Mesenchymal stem cell (in vitro differentiated cells and primary cell): Measurements from ENCODE around the gene JPT1.
A peak's percentile ranks its signal among the peaks of the same experiment; 100 is the strongest.

Experiments
- DNase-seq: peaks from one replicate; pipeline ENCODE4 v3.0.0-alpha.2; 2013
- H2AFZ ChIP-seq: one replicate; pipeline ENCODE4 v1.6.1; 2013; ENCODE audit warnings: low read depth, mild to moderate bottlenecking, control low read depth, inconsistent platforms, low read length, moderate library complexity
- H2AK5ac ChIP-seq: 2 replicates; pipeline ENCODE4 v1.6.1; 2013; ENCODE audit warnings: low read length, moderate library complexity, mild to moderate bottlenecking, inconsistent platforms; ENCODE audit not compliant: severe bottlenecking
- H2BK120ac ChIP-seq: one replicate; pipeline ENCODE4 v1.6.1; 2013; ENCODE audit warnings: low read depth, mild to moderate bottlenecking, inconsistent platforms, low read length, moderate library complexity
- H2BK12ac ChIP-seq, 2 experiments: one replicate each; pipeline ENCODE4 v1.6.1; 2013; ENCODE audit warnings: inconsistent platforms in 2 of 2, low read length in 2 of 2, mild to moderate bottlenecking in 2 of 2, moderate library complexity in 2 of 2, control low read depth in 1 of 2
- H2BK15ac ChIP-seq: one replicate; pipeline ENCODE4 v1.6.1; 2013; ENCODE audit warnings: mild to moderate bottlenecking, low read depth, inconsistent platforms; ENCODE audit not compliant: poor library complexity, severe bottlenecking
- H2BK5ac ChIP-seq: 2 replicates; pipeline ENCODE4 v1.6.1; 2013; ENCODE audit warnings: low read depth, mild to moderate bottlenecking, low read length, control low read depth, inconsistent platforms; ENCODE audit not compliant: poor library complexity, severe bottlenecking
- H3K14ac ChIP-seq, 2 experiments: one replicate each; pipeline ENCODE4 v1.6.1; 2013; ENCODE audit warnings: inconsistent platforms in 2 of 2, low read length in 2 of 2, control low read depth in 1 of 2, mild to moderate bottlenecking in 1 of 2, moderate library complexity in 1 of 2
- H3K18ac ChIP-seq, 2 experiments: one replicate each; pipeline ENCODE4 v1.6.1; 2013; ENCODE audit warnings: inconsistent platforms in 2 of 2, low read length in 2 of 2, control low read depth in 1 of 2, low read depth in 1 of 2, mild to moderate bottlenecking in 1 of 2
- H3K23ac ChIP-seq, 2 experiments: one replicate each; pipeline ENCODE4 v1.6.1; 2013; ENCODE audit warnings: inconsistent platforms in 2 of 2, low read length in 2 of 2, mild to moderate bottlenecking in 2 of 2, moderate library complexity in 2 of 2, control low read depth in 1 of 2
- H3K27ac ChIP-seq: 2 replicates; pipeline ENCODE4 v1.5.1; 2013; ENCODE audit warnings: mild to moderate bottlenecking, moderate library complexity, low read length, control low read depth, inconsistent platforms; ENCODE audit not compliant: poor library complexity, severe bottlenecking
- H3K27me3 ChIP-seq, 2 experiments: 2 replicates each; pipeline versions ENCODE4 v1.6.1 to v1.7.0; 2013; ENCODE audit warnings: low read length in 2 of 2, mild to moderate bottlenecking in 2 of 2, moderate library complexity in 2 of 2, control low read depth in 1 of 2, inconsistent platforms in 1 of 2; ENCODE audit not compliant: control insufficient read depth in 1 of 2, insufficient read depth in 1 of 2
- H3K36me3 ChIP-seq, 2 experiments: 2 replicates each; pipeline versions ENCODE4 v1.6.1 to v1.7.0; 2013; ENCODE audit warnings: low read length in 2 of 2, control low read depth in 1 of 2, inconsistent platforms in 1 of 2, low read depth in 1 of 2, mild to moderate bottlenecking in 1 of 2; ENCODE audit not compliant: insufficient read depth in 2 of 2, control insufficient read depth in 1 of 2
- H3K4ac ChIP-seq, 2 experiments: one replicate each; pipeline ENCODE4 v1.6.1; 2013; ENCODE audit warnings: inconsistent platforms in 2 of 2, low read length in 2 of 2, mild to moderate bottlenecking in 2 of 2, moderate library complexity in 2 of 2, control low read depth in 1 of 2, low read depth in 1 of 2
- H3K4me1 ChIP-seq: 2 replicates; pipeline ENCODE4 v1.6.1; 2013; ENCODE audit warnings: low read depth, low read length, control low read depth; ENCODE audit not compliant: control insufficient read depth, insufficient read depth
- H3K4me2 ChIP-seq: 2 replicates; pipeline ENCODE4 v1.6.1; 2013; ENCODE audit warnings: low read length, mild to moderate bottlenecking, inconsistent platforms; ENCODE audit not compliant: poor library complexity, severe bottlenecking
- H3K4me3 ChIP-seq, 2 experiments: 2 replicates each; pipeline versions ENCODE4 v1.5.1 to v1.7.0; 2013; ENCODE audit warnings: low read length in 2 of 2, mild to moderate bottlenecking in 2 of 2, control low read depth in 1 of 2, low read depth in 1 of 2; ENCODE audit not compliant: insufficient read depth in 1 of 2
- H3K79me1 ChIP-seq: replicated peaks from 2 replicates; pipeline ENCODE4 v1.6.1; 2013; ENCODE audit warnings: mild to moderate bottlenecking, control low read depth, low read length, inconsistent platforms; ENCODE audit not compliant: poor library complexity, severe bottlenecking
- H3K9ac ChIP-seq: 2 replicates; pipeline ENCODE4 v1.7.0; 2013; ENCODE audit warnings: mild to moderate bottlenecking, low read length, moderate library complexity
- H3K9me3 ChIP-seq: 2 replicates; pipeline ENCODE4 v1.7.0; 2013; ENCODE audit warnings: mild to moderate bottlenecking, low read length; ENCODE audit not compliant: control insufficient read depth
- H4K8ac ChIP-seq: one replicate; pipeline ENCODE4 v1.6.1; 2013; ENCODE audit warnings: inconsistent platforms, mild to moderate bottlenecking, low read length, moderate library complexity
- H4K91ac ChIP-seq: one replicate; pipeline ENCODE4 v1.6.1; 2013; ENCODE audit warnings: mild to moderate bottlenecking, low read length, inconsistent platforms
- WGBS: methylation state at CpG from one replicate; pipeline ENCODE4 v1.1.7; 2013; ENCODE audit warnings: mixed read lengths; 5-methylcytosine and 5-hydroxymethylcytosine counted together

JPT1 gene

GRCh38 chr17:75176625-75177024 is 22.3 kb upstream of the JPT1 start:
- H2BK12ac ChIP-seq = no peak overlapping the region
- peaks cover 5% of the 10 kb centered on the region for H3K4me1 ChIP-seq
- DNase-seq = no peak
- peaks cover 63 to 82% of the 10 kb centered on the region in 2 experiments for H3K36me3 ChIP-seq
- H3K4me3 ChIP-seq = no peak overlapping the region
- no peak overlapping the region for H3K4me2 ChIP-seq
- H3K79me1 ChIP-seq = peaks cover 6% of the 10 kb centered on the region
- H3K14ac ChIP-seq = no peak overlapping the region
- no peak overlapping the region for H2BK5ac ChIP-seq
- 96% methylated on average over 5 of the region's 5 CpGs for WGBS
- no peak overlapping the region for H4K91ac ChIP-seq
- H3K27me3 ChIP-seq = no peaks in the 10 kb centered on the region
- no peak overlapping the region for H2AFZ ChIP-seq
- no peak overlapping the region for H3K27ac ChIP-seq
- no peak overlapping the region for H3K18ac ChIP-seq
- no peaks in the 10 kb centered on the region for H3K9me3 ChIP-seq
- no peak overlapping the region for H2AK5ac ChIP-seq
- no peak overlapping the region for H3K4ac ChIP-seq
- H4K8ac ChIP-seq = no peak overlapping the region
- no peak overlapping the region for H3K9ac ChIP-seq
- no peak overlapping the region for H2BK15ac ChIP-seq
- no peak overlapping the region for H3K23ac ChIP-seq
- no peak overlapping the region for H2BK120ac ChIP-seq

- H3K79me1 ChIP-seq = peaks cover 6% of the 10 kb centered on the region
- H2BK12ac ChIP-seq = no peak overlapping the region
- H3K27me3 ChIP-seq = no peaks in the 10 kb centered on the region
- H2BK15ac ChIP-seq = no peak overlapping the region
- H3K4ac ChIP-seq = no peak overlapping the region
- no peak overlapping the region for H2AK5ac ChIP-seq
- no peak overlapping the region for H3K23ac ChIP-seq
- no peak overlapping the region for H4K8ac ChIP-seq
- WGBS = 98% methylated on average over 8 of the region's 11 CpGs
- H4K91ac ChIP-seq = no peak overlapping the region
- no peak overlapping the region for H3K27ac ChIP-seq
- no peak overlapping the region for H3K9ac ChIP-seq
- H3K4me2 ChIP-seq = no peak overlapping the region
- H3K4me3 ChIP-seq = no peak overlapping the region
- H2AFZ ChIP-seq = no peak overlapping the region
- DNase-seq = no peak
- H2BK5ac ChIP-seq = no peak overlapping the region
- H3K4me1 ChIP-seq = peaks cover 4% of the 10 kb centered on the region
- no peak overlapping the region for H3K14ac ChIP-seq
- H3K9me3 ChIP-seq = no peaks in the 10 kb centered on the region
- H2BK120ac ChIP-seq = no peak overlapping the region
- peaks cover 68 to 89% of the 10 kb centered on the region in 2 experiments for H3K36me3 ChIP-seq
- H3K18ac ChIP-seq = no peak overlapping the region
Observed at GRCh38 chr17:75174996-75175395, 20.7 kb upstream of the JPT1 start.

DNA sequence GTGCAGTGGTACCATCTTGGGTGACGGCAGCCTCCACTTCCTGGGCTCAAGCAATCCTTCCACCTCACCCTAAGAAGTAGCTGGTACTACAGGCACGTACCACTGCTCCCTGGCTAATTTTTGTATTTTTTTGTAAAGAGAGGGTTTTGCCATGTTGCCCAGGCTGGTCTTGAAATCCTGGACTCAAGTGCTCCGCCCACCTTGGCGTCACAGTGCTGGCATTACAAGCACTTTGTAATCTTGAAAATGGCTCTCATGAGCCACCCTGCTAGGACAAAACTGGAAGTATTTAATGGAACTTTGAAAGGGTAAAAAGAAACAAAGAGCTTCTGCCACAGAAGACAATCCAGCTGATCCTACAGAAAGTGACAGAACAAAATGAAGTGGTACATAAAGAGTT is 19.2 kb upstream of the JPT1 start:
- DNase-seq = no peak
- Histone ChIP-seq H3K4ac (no peak overlapping the region), H2BK5ac (no peak overlapping the region), H2AK5ac (no peak overlapping the region), H3K9me3 (no peaks in the 10 kb centered on the region), H2BK15ac (no peak overlapping the region), H4K8ac (no peak overlapping the region), H3K23ac (no peak overlapping the region), H3K4me1 (no peaks in the 10 kb centered on the region), H3K27ac (no peak overlapping the region), H3K36me3 (peaks cover 69 to 81% of the 10 kb centered on the region in 2 experiments), H2BK120ac (no peak overlapping the region), H3K14ac (no peak overlapping the region), H2AFZ (no peak overlapping the region), H3K4me2 (no peak overlapping the region), H4K91ac (no peak overlapping the region), H2BK12ac (no peak overlapping the region), H3K4me3 (no peak overlapping the region), H3K27me3 (no peaks in the 10 kb centered on the region), H3K18ac (no peak overlapping the region), H3K9ac (peak overlapping the region; percentile 36), H3K79me1 (peaks cover 9% of the 10 kb centered on the region)
- 98% methylated on average over 3 of the region's 4 CpGs for WGBS

GRCh38 chr17:75168998-75169397 is 14.7 kb upstream of the JPT1 start:
- Histone ChIP-seq H3K79me1 (peaks cover 17% of the 10 kb centered on the region), H3K9ac (no peak overlapping the region), H2BK15ac (no peak overlapping the region), H3K27me3 (no peaks in the 10 kb centered on the region), H3K23ac (no peak overlapping the region), H2AFZ (no peak overlapping the region), H3K14ac (no peak overlapping the region), H4K8ac (peak overlapping the region; percentile 60), H4K91ac (no peak overlapping the region), H3K36me3 (peaks cover 59 to 69% of the 10 kb centered on the region in 2 experiments), H3K27ac (no peak overlapping the region), H3K9me3 (no peaks in the 10 kb centered on the region), H2BK12ac (no peak overlapping the region), H3K4me2 (no peak overlapping the region), H2BK5ac (no peak overlapping the region), H3K4me1 (no peaks in the 10 kb centered on the region), H2BK120ac (no peak overlapping the region), H2AK5ac (no peak overlapping the region), H3K4me3 (no peak overlapping the region), H3K18ac (no peak overlapping the region), H3K4ac (no peak overlapping the region)
- 100% methylated on average over 3 of the region's 4 CpGs for WGBS
- DNase-seq = no peak
